CD4-positive, alpha-beta T cell (primary cell): Measurements from ENCODE around the gene BEX3. TPM values are rescaled to one million over a fixed set of nuclear protein-coding genes. Genes with fewer than 3 reads are reported as not detected.

Experiments
- ATAC-seq: fragments of 200-7000 bp; cut with Tn5 transposase; one replicate; pipeline ENCODE4 v1.10.0; 2022; ENCODE audit warnings: mild to moderate bottlenecking; ENCODE audit not compliant: poor library complexity
- CTCF ChIA-PET: fragments of 350-600 bp; sonication (Branson Sonifier 250); formaldehyde crosslinking; loops from one replicate; lab custom pipeline; 2021; ENCODE audit warnings: antibody characterized with exemption, inconsistent platforms; lab: Charles Lee
- POLR2A ChIA-PET: fragments of 350-600 bp; sonication (Branson Sonifier 250); formaldehyde crosslinking; loops from one replicate; lab custom pipeline; 2021; ENCODE audit warnings: antibody characterized with exemption, inconsistent platforms; lab: Charles Lee
- DNase-seq, 14 experiments: peaks; one replicate each; pipeline ENCODE4 v3.0.0-alpha.2; 2013 to 2020; ENCODE audit warnings: mixed read lengths in 2 of 14
- H3K27ac ChIP-seq, 2 donors: one replicate each; pipeline versions ENCODE4 v1.5.1 to v1.7.0; 2013; ENCODE audit warnings: low read length in 2 of 2, low read depth in 1 of 2, mild to moderate bottlenecking in 1 of 2
- H3K27me3 ChIP-seq, 2 experiments: 1 replicate in 1 of 2; 2 replicates in 1 of 2; pipeline versions ENCODE4 v1.6.1 to v1.7.0; 2013; ENCODE audit warnings: low read length in 2 of 2, control low read depth in 1 of 2, mild to moderate bottlenecking in 1 of 2, moderate library complexity in 1 of 2; ENCODE audit not compliant: insufficient read depth in 2 of 2, control insufficient read depth in 1 of 2
- H3K36me3 ChIP-seq: one replicate; pipeline ENCODE4 v1.6.1; 2013; ENCODE audit warnings: low read length, control low read depth; ENCODE audit not compliant: insufficient read depth
- H3K4me1 ChIP-seq: one replicate; pipeline ENCODE4 v1.6.1; 2013; ENCODE audit warnings: low read length, control low read depth; ENCODE audit not compliant: insufficient read depth
- H3K4me3 ChIP-seq: one replicate; pipeline ENCODE4 v1.5.1; 2013; ENCODE audit warnings: mild to moderate bottlenecking, low read length, moderate library complexity
- H3K9me3 ChIP-seq, 2 experiments: 1 replicate in 1 of 2; 2 replicates in 1 of 2; pipeline versions ENCODE4 v1.6.1 to v1.7.0; 2013; ENCODE audit warnings: low read length in 2 of 2, mild to moderate bottlenecking in 2 of 2, control low read depth in 1 of 2, moderate library complexity in 1 of 2; ENCODE audit not compliant: control insufficient read depth in 1 of 2, insufficient read depth in 1 of 2
- H3K27ac Mint-ChIP-seq: one replicate; pipeline ENCODE4 v1.8.0; 2020; ENCODE audit warnings: mixed read lengths
- H3K27me3 Mint-ChIP-seq: one replicate; pipeline ENCODE4 v1.8.0; 2021; ENCODE audit warnings: mixed read lengths
- H3K36me3 Mint-ChIP-seq: one replicate; pipeline ENCODE4 v1.8.0; 2021; ENCODE audit warnings: low read depth, mixed read lengths
- H3K4me1 Mint-ChIP-seq: one replicate; pipeline ENCODE4 v1.8.0; 2021; ENCODE audit warnings: low read depth, mixed read lengths
- H3K4me3 Mint-ChIP-seq: one replicate; pipeline ENCODE4 v1.8.0; 2020; ENCODE audit warnings: mild to moderate bottlenecking, mixed read lengths
- H3K9me3 Mint-ChIP-seq: one replicate; pipeline ENCODE4 v1.8.0; 2020; ENCODE audit warnings: mixed read lengths
- CTCF ChIP-seq: fragments of 200-600 bp; IDR thresholded peaks from one replicate; pipeline ENCODE4 v1.8.0; 2022; ENCODE audit warnings: antibody characterized with exemption, mild to moderate bottlenecking
- intact Hi-C, 2 experiments: fragments of 100-400 bp; cut with DNase I in 1 of 2; cut with micrococcal nuclease in 1 of 2; formaldehyde crosslinking; loops; one replicate each; pipeline versions ENCODE4 v1.15.1 to v1.9.0; 2023 to 2025; cut with DNase I, micrococcal nuclease
- total RNA-seq, 174 experiments: library from RNA in 2 of 174; stranded (reverse) in 2 of 174; gene quantifications; one replicate each; pipeline ENCODE4 v1.2.3 and lab custom pipeline; 2021 to 2026

BEX3 gene
- total RNA-seq, 2 experiments from 2014 or later, result 13.9 to 15.7 TPM

- no peak for TF ChIP-seq CTCF
- H3K4me1 ChIP-seq, result no peaks in the 10 kb centered on the region
- Mint-ChIP-seq H3K4me3 (no peak overlapping the region), H3K4me1 (no peaks in the 10 kb centered on the region), H3K9me3 (no peaks in the 10 kb centered on the region), H3K27me3 (peaks cover 6% of the 10 kb centered on the region), H3K27ac (no peak overlapping the region), H3K36me3 (no peaks in the 10 kb centered on the region)
- ChIA-PET POLR2A (no interaction called here), CTCF (no interaction called here)
- no peaks in the 10 kb centered on the region for H3K27me3 ChIP-seq
- DNase-seq (no peak), ATAC-seq (no peak)
- no peaks in the 10 kb centered on the region for H3K36me3 ChIP-seq
- no peak overlapping the region for H3K27ac ChIP-seq
- no peaks in the 10 kb centered on the region for H3K9me3 ChIP-seq
- intact Hi-C loops, result no loop called here
- no peak overlapping the region for H3K4me3 ChIP-seq
These were observed 47.8 kb downstream of the BEX3 start for GRCh38 chrX:103423955-103424638.

Other genes with a start within 250 kb of the BEX3 start
- 10 to 100 TPM; 60.8 to 61.0 TPM for gene BEX4, start 161.4 kb upstream of the BEX3 start, total RNA-seq
- gene TCEAL8, start 121.4 kb upstream of the BEX3 start, total RNA-seq, result 10 to 100 TPM; 12.1 to 14.9 TPM
- not detected for gene TCEAL5, start 99.8 kb upstream of the BEX3 start, total RNA-seq
- gene BEX2, start 65.5 kb upstream of the BEX3 start, total RNA-seq, result 10 to 100 TPM; 46.4 to 49.3 TPM
- gene TCEAL7, start 46.3 kb upstream of the BEX3 start, total RNA-seq, result not detected
- gene TCEAL9, start 20.0 kb upstream of the BEX3 start, total RNA-seq, result not detected
- gene RAB40A, start 143.0 kb downstream of the BEX3 start, total RNA-seq, result under 1 TPM in 1 of 2 experiments, not detected in 1; 0.16 TPM
- gene TCEAL4, start 209.0 kb downstream of the BEX3 start, total RNA-seq, result 10 to 100 TPM; 10.5 to 11.1 TPM
- 1 to 10 TPM; 5.0 to 5.8 TPM for gene TCEAL3, start 231.4 kb downstream of the BEX3 start, total RNA-seq